Stimulated activated CD4-positive, alpha-beta T cell treated with anti-CD3 and anti-CD28 coated beads, Interleukin-15, amount 100 ng/mL, for 24 hours (primary cell): ENCODE measurements around the gene USP33.
A peak's percentile ranks its signal among the peaks of the same experiment; 100 is the strongest.
"Not testable (repeated sequence)": the region's sequence is repeated elsewhere in the genome, so short reads cannot be mapped to it uniquely, and the experiment has no call there.

Experiments
- DNase-seq: peaks from one replicate; pipeline ENCODE4 v3.0.0-alpha.2; 2020

USP33 gene

DNA sequence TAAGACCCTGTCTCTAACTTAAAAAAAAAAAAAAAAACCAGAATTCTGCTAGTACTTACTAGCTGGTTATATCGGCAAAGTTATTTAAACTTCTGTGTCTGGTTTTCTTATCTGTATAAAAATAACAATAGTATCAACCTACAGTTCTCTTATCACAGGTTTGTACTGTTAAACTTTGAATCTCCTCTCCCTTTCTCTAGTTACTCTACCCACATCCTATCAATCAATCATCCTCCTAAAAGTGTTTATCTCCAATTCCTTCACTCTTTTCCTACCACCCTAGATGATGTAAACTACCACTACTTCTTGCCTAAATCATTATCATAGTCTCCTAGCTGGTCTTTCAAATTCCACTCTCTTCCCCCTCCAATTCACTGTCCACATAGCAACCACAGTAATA lies 27.6 kb downstream of the USP33 start:
- no peak for DNase-seq

- DNase-seq: no peak
Measured at GRCh38 chr1:77725706-77726105, 33.9 kb downstream of the USP33 start.

- no peak for DNase-seq
Measured at GRCh38 chr1:77718181-77718580, 41.5 kb downstream of the USP33 start.

- DNase-seq: no peak
Measured at GRCh38 chr1:77716065-77716464, 43.6 kb downstream of the USP33 start.

- DNase-seq: no peak
Measured at GRCh38 chr1:77709727-77710126, 49.9 kb downstream of the USP33 start.

DNA sequence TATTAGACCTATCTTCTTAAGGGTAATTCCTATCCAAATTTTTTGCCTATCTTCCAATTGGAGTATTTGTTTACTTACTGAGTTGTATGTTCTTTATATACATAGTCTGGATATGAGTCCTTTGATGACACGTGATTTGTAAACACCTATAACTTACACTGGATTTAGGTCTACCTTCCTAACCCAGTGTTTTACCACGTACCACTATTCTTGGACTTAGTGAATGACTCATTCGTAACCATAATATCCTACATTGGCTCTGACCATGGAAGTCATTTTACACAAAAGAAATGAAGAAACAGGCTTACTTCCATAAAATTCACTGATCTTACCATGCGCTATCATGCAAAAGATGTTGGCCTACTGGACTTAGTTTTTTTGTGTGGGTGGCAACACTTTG lies 53.3 kb downstream of the USP33 start:
- no peak for DNase-seq

DNA sequence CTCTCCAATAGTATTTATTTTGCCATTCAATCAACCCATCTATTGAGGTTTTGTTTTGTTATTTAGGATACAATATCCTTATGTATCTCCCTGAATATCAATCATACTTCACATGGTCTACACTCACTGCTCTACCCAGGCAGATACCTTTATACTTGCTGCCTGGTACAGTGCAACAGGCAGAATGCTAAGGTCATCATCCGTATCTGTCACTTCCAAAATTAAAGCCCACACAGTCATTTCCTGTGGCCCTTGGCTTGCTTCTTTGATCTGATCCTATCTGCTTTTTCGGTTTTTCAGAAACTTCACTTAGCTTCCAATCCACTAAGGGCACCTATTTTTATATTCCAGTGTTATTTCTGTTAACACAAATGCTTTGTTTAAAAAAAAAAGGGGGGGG lies 54.9 kb downstream of the USP33 start:
- no peak for DNase-seq

DNA sequence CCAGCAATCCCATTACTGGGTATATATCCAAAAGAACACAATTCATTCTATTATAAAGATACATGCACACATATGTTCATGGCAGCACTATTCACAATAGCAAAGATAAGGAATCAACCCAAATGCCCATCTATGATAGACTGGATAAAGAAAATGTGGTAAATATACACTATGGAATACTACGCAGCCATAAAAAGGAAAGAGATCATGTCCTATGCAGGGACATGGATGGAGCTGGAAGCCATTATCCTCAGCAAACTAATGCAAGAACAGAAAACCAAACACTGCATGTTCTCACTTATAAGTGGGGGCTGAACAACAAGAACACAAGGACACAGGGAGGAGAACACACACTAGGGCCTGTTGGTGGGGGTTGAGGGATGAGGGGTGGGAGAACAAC lies 60.0 kb downstream of the USP33 start:
- not testable (repeated sequence) for DNase-seq

GRCh38 chr1:77697441-77697840 lies 62.2 kb downstream of the USP33 start:
- DNase-seq: no peak

DNA sequence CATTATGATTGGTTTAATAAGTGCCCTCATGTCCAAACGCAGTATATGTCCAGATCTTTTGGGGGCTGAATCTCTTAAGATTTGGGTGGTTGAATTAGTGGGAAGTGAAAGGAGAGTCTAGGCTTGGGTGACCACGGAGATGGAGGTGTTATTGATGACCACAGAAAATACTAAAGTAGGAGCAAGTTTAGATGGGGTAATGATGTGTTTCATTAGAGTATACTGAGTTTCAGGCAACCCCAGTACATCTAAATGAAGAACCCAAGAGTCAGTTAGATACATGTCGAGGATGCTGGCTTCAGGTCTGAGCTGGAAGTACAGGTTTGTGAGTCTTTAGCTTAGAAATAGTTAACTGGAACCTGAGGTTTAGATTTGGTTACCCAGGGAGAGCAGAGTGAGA lies 70.7 kb downstream of the USP33 start:
- DNase-seq: no peak

- DNase-seq: peak; percentile 30
Measured at GRCh38 chr1:77687519-77687906, 72.1 kb downstream of the USP33 start.

DNA sequence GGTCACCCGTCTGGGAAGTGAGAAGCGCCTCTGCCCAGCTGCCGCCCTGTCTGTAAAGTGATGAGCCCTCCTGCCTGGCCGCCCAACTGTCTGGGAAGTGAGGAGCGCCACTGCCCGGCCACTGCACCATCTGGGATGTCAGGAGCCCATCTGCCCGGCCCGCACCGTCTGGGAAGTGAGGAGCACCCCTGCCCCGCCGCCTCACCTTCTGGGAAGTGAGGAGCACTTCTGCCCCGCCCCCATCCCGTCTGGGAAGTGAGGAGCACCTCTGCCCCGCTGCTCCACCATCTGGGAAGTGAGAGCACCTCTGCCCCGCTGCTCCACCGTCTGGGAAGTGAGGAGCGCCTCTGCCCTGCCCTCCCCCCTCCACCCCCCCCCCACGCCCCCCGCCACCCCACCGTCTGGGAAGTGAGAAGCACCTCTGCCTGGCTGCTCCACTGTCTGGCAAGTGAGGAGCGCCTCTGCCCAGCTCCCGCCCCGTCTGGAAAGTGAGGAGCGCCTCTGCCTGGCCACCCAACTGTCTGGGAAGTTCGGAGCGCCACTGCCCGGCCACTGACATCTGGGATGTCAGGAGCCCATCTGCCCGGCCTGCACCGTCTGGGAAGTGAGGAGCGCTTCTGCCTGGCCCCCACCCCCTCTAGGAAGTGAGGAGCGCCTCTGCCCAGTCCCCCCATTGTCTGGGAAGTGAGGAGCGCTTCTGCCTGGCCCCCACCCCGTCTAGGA lies 72.7 kb downstream of the USP33 start:
- DNase-seq: no peak

GRCh38 chr1:77683160-77684148 lies 76.2 kb downstream of the USP33 start:
- peak; percentile 95 for DNase-seq

DNA sequence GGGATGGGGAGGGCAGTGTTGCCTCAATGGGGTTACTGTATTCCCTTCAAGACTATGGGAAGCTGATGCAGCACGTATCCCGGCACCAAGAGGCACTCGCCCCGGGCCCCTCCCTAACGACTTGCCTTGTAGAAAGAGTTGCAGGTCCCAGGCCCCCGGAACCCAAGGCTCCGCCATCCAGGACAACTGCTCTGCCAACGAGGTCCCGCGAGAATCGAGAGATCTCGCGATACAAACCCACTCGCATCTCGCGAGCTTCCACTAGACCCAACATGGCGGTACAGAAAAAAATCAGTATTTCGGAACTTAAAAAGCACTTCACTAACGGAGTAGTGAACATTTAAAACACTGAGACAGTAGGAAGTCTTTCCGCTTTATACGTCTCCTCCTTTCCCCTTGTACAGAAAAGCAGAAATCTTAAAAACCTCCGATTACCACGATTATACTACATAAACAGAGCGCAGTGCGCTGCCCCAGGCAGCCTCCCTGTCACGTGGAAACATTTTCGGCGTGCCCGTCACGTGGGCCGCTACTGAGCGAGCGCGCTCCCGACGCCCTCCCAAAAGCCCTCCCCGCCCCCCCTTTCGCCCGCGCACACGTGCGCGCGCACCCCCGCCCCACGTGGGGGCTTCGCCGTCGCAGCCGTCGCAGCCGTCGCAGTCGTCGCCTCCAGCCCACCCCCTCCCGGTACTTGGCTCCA lies 77.0 kb downstream of the USP33 start, which contains the start of gene ZZZ3:
ZZZ3 (minus strand) TSS at position 199 of the 700 bp plus-strand sequence. CDS start 49,304 bp downstream, outside the sequence.
- peak; percentile 92 for DNase-seq

GRCh38 chr1:77680173-77680572 lies 79.5 kb downstream of the USP33 start:
- no peak for DNase-seq

GRCh38 chr1:77678660-77679610 lies 80.7 kb downstream of the USP33 start:
- no peak for DNase-seq

DNA sequence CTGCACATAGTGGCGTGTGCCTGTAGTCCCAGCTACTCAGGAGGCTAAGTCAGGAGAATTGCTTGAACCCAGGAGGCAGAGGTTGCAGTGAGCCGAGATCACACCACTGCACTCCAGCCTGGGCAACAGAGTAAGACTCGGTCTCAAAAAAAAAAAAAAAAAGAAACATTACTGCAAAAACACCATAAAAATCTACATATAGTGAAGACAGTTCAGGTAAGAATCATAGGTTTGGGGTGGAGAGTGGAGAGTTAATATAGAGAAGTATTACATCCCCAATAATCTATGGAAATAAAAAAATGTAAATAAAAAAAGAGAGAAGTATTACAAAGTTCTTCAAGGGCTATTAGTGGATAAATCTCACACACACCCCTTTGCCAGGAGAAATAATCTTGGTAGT lies 84.8 kb downstream of the USP33 start:
- DNase-seq: not testable (repeated sequence)

- DNase-seq: no peak
Measured at GRCh38 chr1:77673716-77674355, 85.8 kb downstream of the USP33 start.

GRCh38 chr1:77673030-77673429 lies 86.6 kb downstream of the USP33 start:
- no peak for DNase-seq

DNA sequence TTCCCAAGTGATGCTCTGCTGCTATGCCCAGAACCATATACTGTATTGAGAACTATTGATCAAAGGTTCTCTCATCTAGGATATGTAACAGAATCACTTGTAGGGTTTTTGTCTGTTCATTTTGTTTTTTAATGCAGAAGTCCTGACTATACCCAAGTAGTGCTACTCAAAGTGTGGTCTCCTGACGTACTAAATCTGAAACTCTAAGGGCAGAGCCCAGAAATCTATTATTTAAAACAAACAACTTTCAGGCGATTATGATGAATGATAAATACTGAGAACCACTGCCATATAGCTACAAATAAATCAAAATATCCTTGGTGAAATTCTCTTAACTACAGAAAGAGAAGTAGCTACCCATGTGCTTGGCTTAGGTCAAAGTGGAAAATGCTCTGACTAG lies 87.3 kb downstream of the USP33 start:
- no peak for DNase-seq

- DNase-seq: no peak
Measured at GRCh38 chr1:77671836-77672235, 87.8 kb downstream of the USP33 start.

DNA sequence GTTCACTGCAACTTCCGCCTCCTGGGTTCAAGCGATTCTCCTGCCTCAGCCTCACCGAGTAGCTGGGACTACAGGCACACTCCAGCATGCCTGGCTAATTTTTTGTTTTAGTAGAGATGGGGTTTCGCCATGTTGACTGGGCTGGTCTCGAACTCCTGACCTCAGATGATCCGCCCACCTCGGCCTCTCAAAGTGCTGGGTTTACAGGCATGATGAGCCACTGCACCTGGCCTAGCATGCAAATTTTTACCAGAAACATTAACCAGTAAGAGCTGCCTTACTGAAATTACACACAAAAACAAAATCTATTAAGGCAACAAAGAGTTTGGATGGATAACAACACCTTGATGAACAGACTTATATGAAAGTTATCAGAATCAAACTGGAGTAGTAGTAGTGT lies 89.3 kb downstream of the USP33 start:
- no peak for DNase-seq
